COLO668 (cell line): ENCODE results near the gene DPP8.
"Not testable (repeated sequence)": the region's sequence is repeated elsewhere in the genome, so short reads cannot be mapped to it uniquely, and the experiment has no call there.

Source experiments
- DNase-seq: peaks from one replicate; lab custom pipeline; 2025; ENCODE audit not compliant: unreplicated experiment; lab: John Stamatoyannopoulos, UW

The DPP8 gene

GRCh38 chr15:65516997-65517865 lies at the start of gene DPP8:
DPP8 (minus strand) TSS chr15:65517689; CDS start chr15:65512553, 5,136 bp downstream.
- peak; percentile 93 for DNase-seq

GRCh38 chr15:65561934-65562333 lies 44.4 kb upstream of the DPP8 start:
- no peak for DNase-seq

GRCh38 chr15:65559941-65560340 lies 42.5 kb upstream of the DPP8 start:
- DNase-seq: no peak

- no peak for DNase-seq
These were observed 41.7 kb upstream of the DPP8 start for GRCh38 chr15:65558997-65559760.

- no peak for DNase-seq
These were observed 40.8 kb upstream of the DPP8 start for GRCh38 chr15:65558336-65558735.

- no peak for DNase-seq
These were observed 39.1 kb upstream of the DPP8 start for GRCh38 chr15:65556622-65557021.

- DNase-seq: no peak
These were observed 36.2 kb upstream of the DPP8 start for GRCh38 chr15:65553691-65554090.

- not testable (repeated sequence) for DNase-seq
These were observed 35.4 kb upstream of the DPP8 start for GRCh38 chr15:65552851-65553250.

- no peak for DNase-seq
These were observed 33.7 kb upstream of the DPP8 start for GRCh38 chr15:65551183-65551582.

GRCh38 chr15:65550681-65551098 lies 33.2 kb upstream of the DPP8 start:
- DNase-seq: no peak

- DNase-seq: not testable (repeated sequence)
These were observed 31.8 kb upstream of the DPP8 start for GRCh38 chr15:65549288-65549687.

GRCh38 chr15:65547841-65548240 lies 30.4 kb upstream of the DPP8 start:
- no peak for DNase-seq

- DNase-seq: no peak
These were observed 23.8 kb upstream of the DPP8 start for GRCh38 chr15:65541231-65541820.

GRCh38 chr15:65540314-65540713 lies 22.8 kb upstream of the DPP8 start:
- no peak for DNase-seq

GRCh38 chr15:65535192-65535591 lies 17.7 kb upstream of the DPP8 start:
- DNase-seq: no peak

GRCh38 chr15:65533057-65533756 lies 15.7 kb upstream of the DPP8 start:
- no peak for DNase-seq

- no peak for DNase-seq
These were observed 15.2 kb upstream of the DPP8 start for GRCh38 chr15:65532738-65533051.

GRCh38 chr15:65530318-65531111 lies 13.0 kb upstream of the DPP8 start, which contains the start of gene HACD3:
HACD3 (plus strand) TSS chr15:65530463; CDS start chr15:65530632, 169 bp downstream.
- peak; percentile 93 for DNase-seq

- no peak for DNase-seq
These were observed 12.4 kb upstream of the DPP8 start for GRCh38 chr15:65529762-65530317.

GRCh38 chr15:65528461-65529060 lies 11.1 kb upstream of the DPP8 start:
- DNase-seq: no peak
